ENCODE data around the gene ZDHHC13. TPM values are rescaled to one million over a fixed set of nuclear protein-coding genes. Genes with fewer than 3 reads are reported as not detected.

ZDHHC13 gene
- total and polyA plus RNA-seq, 9 of the 15 experiments (the other 6 are each of a cell fraction or from before 2014, with no cell fraction given) = 4.7 to 18.6 (median 10.0) TPM

GRCh38 chr11:19111809-19112208, 5.2 kb upstream of the ZDHHC13 start:
- no peaks in the 10 kb centered on the region for H4K20me1 ChIP-seq (replicated peaks; ENCODE audit: control insufficient read depth, insufficient read depth, low read length)
- ChIA-PET CTCF (ENCODE audit: low intra/inter-chr PET ratio) (no interaction called here), POLR2A (no interaction called here)
- peaks cover 24 to 28% of the 10 kb centered on the region in 2 experiments for H3K27me3 ChIP-seq (ENCODE audit: control insufficient read depth in 2 of 2, insufficient read depth in 2 of 2, low read length in 2 of 2)
- H3K36me3 ChIP-seq (ENCODE audit: control insufficient read depth, insufficient read depth, low read length) = no peaks in the 10 kb centered on the region
- DNase-seq (ENCODE audit: extremely low read depth in 1 of 4, low spot score in 3 of 4) = no peak
- no peaks in the 10 kb centered on the region for H3K79me2 ChIP-seq (ENCODE audit: control insufficient read depth, insufficient read depth, low read length)
- intact Hi-C loops (cut with micrococcal nuclease) (no loop called here), in situ Hi-C loops (cut with MboI) (no loop called here)
- no peak overlapping the region for H3K4me3 ChIP-seq
- no peak overlapping the region for H3K9ac ChIP-seq (ENCODE audit: insufficient read depth in 1 of 2, low read depth in 2 of 2, low read length in 2 of 2)
- no peak for TF ChIP-seq TCFL5 (CRISPR knock-in tag; conservative IDR thresholded peaks at IDR 0.05)
- no peak for TF ChIP-seq PURB (CRISPR knock-in tag; IDR thresholded peaks at IDR 0.05; ENCODE audit: low read depth)
- TF ChIP-seq, protein P1, sequence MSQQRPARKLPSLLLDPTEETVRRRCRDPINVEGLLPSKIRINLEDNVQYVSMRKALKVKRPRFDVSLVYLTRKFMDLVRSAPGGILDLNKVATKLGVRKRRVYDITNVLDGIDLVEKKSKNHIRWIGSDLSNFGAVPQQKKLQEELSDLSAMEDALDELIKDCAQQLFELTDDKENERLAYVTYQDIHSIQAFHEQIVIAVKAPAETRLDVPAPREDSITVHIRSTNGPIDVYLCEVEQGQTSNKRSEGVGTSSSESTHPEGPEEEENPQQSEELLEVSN (IDR thresholded peaks at IDR 0.05; ENCODE audit: borderline replicate concordance in 1 of 2, extremely low read depth in 1 of 2, insufficient read depth in 1 of 2, insufficient read length in 1 of 2, low read depth in 1 of 2, low read length in 1 of 2, poor library complexity in 1 of 2, severe bottlenecking in 1 of 2) = no peak
- no peak for TF ChIP-seq SMC3 (conservative IDR thresholded peaks at IDR 0.05; ENCODE audit: insufficient read depth, low read depth, low read length)
- no peaks in the 10 kb centered on the region for H3K9me1 ChIP-seq (ENCODE audit: control insufficient read depth, insufficient read depth, low read length)
- BruUV-seq (replicated peaks) = no TSS peak
- H3K27ac ChIP-seq (ENCODE audit: extremely low read depth, low read depth, low read length) = no peak overlapping the region
- H3K4me1 ChIP-seq (replicated peaks in 1 of 2; ENCODE audit: control insufficient read depth in 2 of 2, insufficient read depth in 2 of 2, low read length in 2 of 2) = peaks cover 0 to 2% of the 10 kb centered on the region in 2 experiments; a peak in 1 of 5 replicates
- no peak overlapping the region for H2AFZ ChIP-seq (ENCODE audit: low read depth, low read length)
- ATAC-seq = no peak
- no peaks in the 10 kb centered on the region for H3K9me3 ChIP-seq (replicated peaks; ENCODE audit: control insufficient read depth, insufficient read depth, low read depth, low read length)
- no peak for FAIRE-seq
- no peak overlapping the region for H3K4me2 ChIP-seq (ENCODE audit: insufficient read depth, low read length)

All from K562 (cell line).